GM21576 (cell line): ENCODE measurements around the gene ZNF439.
"Not testable (repeated sequence)": the region's sequence is repeated elsewhere in the genome, so short reads cannot be mapped to it uniquely, and the experiment has no call there.

Experiments used
- ATAC-seq: cut with Tn5 transposase; IDR thresholded peaks from one replicate; pipeline ENCODE4 v1.9.1; 2021; ENCODE audit warnings: mild to moderate bottlenecking, moderate library complexity; ENCODE audit not compliant: unreplicated experiment

ZNF439 gene

DNA sequence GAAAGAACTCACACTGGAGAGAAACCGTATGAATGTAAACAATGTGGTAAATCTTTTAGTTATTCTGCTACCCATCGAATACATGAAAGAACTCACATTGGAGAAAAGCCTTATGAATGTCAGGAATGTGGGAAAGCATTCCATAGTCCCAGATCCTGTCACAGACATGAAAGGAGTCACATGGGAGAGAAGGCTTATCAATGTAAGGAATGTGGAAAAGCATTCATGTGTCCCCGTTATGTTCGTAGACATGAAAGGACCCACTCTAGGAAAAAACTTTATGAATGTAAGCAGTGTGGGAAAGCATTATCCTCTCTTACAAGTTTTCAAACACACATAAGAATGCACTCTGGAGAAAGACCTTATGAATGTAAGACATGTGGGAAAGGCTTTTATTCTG is 19.2 kb downstream of the ZNF439 start:
- not testable (repeated sequence) for ATAC-seq

DNA sequence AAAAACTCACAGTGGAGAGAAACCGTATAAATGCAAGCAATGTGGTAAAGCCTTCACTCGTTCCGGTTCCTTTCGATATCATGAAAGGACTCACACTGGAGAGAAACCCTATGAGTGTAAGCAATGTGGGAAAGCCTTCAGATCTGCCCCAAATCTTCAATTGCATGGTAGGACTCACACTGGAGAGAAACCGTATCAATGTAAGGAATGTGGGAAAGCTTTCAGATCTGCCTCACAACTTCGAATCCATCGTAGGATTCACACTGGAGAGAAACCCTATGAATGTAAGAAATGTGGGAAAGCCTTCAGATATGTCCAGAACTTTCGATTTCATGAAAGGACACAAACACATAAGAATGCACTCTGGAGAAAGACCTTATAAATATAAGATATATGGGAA is 19.7 kb downstream of the ZNF439 start:
- ATAC-seq, result no peak

- no peak for ATAC-seq
Measured at GRCh38 chr19:11872624-11873023, 24.1 kb downstream of the ZNF439 start.

GRCh38 chr19:11873762-11874161 is 25.2 kb downstream of the ZNF439 start:
- ATAC-seq, result no peak

DNA sequence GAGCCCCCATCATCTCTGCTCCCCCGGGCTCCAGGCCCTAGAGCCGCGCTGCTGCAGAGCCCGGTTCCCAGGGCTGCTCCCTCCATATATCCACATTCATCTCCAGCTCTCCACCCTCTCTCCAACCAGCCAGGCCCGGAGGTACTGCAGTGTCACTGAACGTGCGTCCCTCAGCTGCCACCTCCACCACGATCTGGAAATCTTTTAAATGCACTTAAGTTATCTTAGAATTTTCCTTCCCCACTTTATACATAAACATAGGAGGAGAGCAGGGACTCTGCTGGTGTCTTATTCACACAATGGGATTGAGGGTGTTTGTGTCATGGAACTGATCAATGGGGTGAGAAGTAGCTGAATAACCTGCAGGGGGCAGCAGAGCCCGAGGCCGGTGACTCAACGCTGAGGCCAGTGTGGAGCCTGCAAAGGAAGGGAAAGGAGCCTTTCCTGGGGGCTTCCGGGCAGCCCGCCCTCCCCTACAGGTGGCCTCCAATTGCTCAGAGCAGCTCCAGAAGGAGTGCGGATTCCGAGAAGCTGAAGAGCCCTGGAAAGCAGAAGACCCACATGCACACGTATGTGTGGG is 31.3 kb downstream of the ZNF439 start:
- ATAC-seq, result not testable (repeated sequence)

DNA sequence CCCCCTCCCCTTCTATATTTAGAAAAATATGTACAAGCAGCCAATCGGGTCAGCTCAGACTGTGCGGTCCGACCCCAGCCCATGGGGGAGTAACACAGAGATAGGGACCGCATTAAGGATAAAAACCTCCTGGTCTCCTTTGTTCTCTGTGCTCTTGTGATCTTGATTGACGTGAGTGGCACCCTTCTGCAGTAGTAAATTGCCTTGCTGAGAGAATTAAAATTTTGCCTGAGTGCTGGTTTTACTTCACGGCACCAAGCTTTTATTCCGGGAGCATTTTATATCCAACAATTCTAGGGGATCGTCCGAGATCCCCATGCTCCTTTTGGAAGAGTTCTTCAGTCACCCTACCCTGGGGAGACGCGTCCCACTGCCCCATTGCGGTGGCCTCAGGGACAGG is 32.1 kb downstream of the ZNF439 start:
- no peak for ATAC-seq

- ATAC-seq, result no peak
Measured at GRCh38 chr19:11881151-11881800, 32.8 kb downstream of the ZNF439 start.

DNA sequence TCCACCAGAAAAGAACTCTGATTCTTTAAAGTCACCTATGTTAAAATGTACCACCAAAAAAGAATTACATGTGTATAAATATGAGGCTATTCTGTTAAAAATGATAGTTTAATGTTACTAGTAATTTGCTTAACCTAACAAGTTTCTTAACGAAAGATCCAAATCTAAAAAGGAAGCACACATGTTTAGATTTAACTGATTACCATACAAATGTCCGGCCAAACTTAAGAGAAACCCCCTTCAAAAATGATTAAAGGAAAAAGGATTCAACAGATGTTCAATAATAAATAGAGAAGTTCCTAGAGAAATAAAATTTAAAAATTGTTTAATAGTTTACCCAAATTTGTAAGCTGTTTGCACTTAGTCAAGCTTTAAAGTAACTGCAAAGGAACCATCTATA is 34.1 kb downstream of the ZNF439 start:
- no peak for ATAC-seq

DNA sequence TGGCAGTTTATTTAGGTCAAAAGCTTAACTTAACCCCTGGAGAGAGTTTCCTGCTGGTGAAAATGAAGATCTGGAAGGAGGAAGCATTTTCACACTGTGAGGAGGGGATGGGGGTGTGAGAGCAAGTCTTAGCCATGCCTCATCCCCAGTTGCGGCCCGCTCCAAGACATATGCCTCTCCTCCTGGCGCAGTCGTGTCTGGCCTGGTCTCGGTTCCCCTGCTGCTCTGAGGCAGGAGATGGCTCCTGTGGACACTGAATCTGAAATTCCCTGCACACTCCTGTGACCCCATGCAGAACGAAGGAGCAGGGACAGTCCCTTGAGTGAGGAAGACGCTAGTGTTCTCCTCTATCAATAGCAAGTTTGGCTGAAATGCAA is 38.7 kb downstream of the ZNF439 start:
- no peak for ATAC-seq

GRCh38 chr19:11887611-11888531 is 39.3 kb downstream of the ZNF439 start, which contains the start of gene ZNF69:
Gene ZNF69 (plus strand): TSS chr19:11887782. CDS start chr19:11887924, 142 bp downstream.
- ATAC-seq, result peak; percentile 52

DNA sequence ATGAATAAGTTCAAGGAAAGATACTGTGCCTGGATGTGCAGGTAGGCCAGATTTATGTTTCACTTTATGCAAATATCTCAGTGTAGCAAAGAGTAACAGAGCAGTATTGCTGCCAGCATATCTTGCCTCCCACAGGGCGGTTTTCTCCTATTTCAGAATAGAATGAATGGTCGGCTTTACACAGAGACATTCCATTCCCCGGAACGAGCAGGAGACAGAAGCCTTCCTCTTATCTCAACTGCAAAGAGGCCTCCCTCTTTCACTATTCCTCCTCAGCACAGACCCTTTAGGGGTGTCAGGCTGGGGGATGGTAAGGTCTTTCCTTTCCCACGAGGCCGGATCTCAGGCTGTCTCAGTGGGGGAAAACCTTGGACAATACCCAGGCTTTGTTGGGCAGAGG is 41.4 kb downstream of the ZNF439 start:
- ATAC-seq, result not testable (repeated sequence)

DNA sequence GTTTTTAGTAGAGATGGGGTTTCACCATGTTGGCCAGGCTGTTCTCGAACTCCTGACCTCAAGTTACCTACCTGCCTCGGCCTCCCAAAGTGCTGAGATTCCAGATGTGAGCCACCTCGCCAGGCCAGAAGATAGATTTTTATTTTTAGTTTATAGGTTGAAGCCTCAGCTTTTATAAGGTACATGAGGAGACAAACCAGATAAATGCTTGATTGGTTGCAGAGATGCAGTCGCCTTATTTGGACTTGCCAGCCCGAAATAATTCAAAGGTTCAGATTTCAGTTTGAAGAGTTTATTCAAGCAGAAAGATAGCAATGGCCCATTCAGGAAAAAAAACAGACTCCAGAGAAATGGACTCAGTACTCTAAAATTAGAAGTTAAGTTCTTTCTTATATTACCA is 42.1 kb downstream of the ZNF439 start:
- no peak for ATAC-seq

DNA sequence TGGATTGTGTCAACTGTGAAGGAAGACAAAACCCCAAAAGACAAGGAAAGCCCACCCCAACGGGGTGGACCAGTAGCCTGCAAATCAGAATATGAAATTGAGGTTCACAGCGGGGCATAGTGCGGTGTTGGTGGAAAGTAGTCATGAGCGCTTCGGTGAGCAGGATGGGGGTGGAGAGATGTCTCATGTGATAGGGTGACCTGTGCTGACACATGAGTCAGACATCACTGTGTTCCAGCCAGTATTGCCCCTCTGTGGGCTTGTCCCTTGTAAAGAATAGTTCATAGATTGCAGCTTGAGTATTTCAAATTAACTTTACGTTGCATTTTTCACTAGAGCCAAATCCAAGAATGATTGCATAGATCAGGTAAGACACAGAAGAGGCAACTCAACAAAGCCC is 46.3 kb downstream of the ZNF439 start:
- no peak for ATAC-seq

- ATAC-seq, result no peak
Measured at GRCh38 chr19:11902228-11902627, 53.7 kb downstream of the ZNF439 start.

DNA sequence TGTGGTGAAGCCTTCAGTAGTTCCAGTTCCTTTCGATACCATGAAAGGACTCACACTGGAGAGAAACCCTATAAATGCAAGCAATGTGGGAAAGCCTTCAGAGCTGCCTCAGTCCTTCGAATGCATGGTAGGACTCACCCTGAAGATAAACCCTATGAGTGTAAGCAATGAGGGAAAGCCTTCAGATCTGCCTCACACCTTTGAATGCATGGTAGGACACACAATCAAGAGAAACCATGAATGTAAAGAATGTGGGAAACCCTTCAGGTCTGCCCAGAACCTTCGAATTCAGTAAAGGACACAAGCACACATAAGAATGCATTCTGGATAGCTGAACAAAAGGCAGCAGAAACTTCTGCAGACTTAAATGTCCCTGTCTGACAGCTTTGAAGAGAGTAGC is 57.4 kb downstream of the ZNF439 start:
- no peak for ATAC-seq

GRCh38 chr19:11911937-11912336 is 63.4 kb downstream of the ZNF439 start:
- ATAC-seq, result not testable (repeated sequence)

- ATAC-seq, result not testable (repeated sequence)
Measured at GRCh38 chr19:11914417-11915051, 66.0 kb downstream of the ZNF439 start.
